Testis (tissue), 3 donors: ENCODE measurements around the gene CDC42SE2. TPM values are rescaled to one million over a fixed set of nuclear protein-coding genes. Genes with fewer than 3 reads are reported as not detected.

Source experiments
- DNase-seq: peaks from one replicate; pipeline ENCODE4 v3.0.0-alpha.2; 2019
- H3K27ac ChIP-seq, 2 donors: fragments of 200-600 bp; sonication (generic); one replicate each; pipeline ENCODE4 v1.5.1; 2019
- H3K27me3 ChIP-seq: fragments of 200-600 bp; sonication (generic); one replicate; pipeline ENCODE4 v1.5.1; 2019
- H3K36me3 ChIP-seq: fragments of 200-600 bp; sonication (generic); one replicate; pipeline ENCODE4 v1.5.1; 2017; ENCODE audit warnings: low read depth; ENCODE audit errors: missing control alignments
- H3K4me1 ChIP-seq: fragments of 200-600 bp; sonication (generic); one replicate; pipeline ENCODE4 v1.5.1; 2019
- H3K4me3 ChIP-seq, 2 donors: fragments of 200-600 bp; sonication (generic); one replicate each; pipeline ENCODE4 v1.5.1; 2017 to 2019
- H3K9me3 ChIP-seq: fragments of 200-600 bp; sonication (generic); one replicate; pipeline ENCODE4 v1.5.1; 2017
- POLR2A ChIP-seq: fragments of 450-650 bp; IDR thresholded peaks from one replicate; pipeline ENCODE4 v1.6.1; 2017; ENCODE audit warnings: antibody characterized with exemption, mild to moderate bottlenecking, moderate library complexity
- WGBS, 2 donors: methylation state at CpG; one replicate each; pipeline ENCODE4 v1.1.5; 2018; 5-methylcytosine and 5-hydroxymethylcytosine counted together
- intact Hi-C: fragments of 100-400 bp; cut with DNase I; formaldehyde crosslinking; loops from one replicate; pipeline ENCODE4 v1.15.1; 2023; ENCODE audit warnings: low total_unique reads
- polyA plus RNA-seq: library from polyadenylated mRNA; stranded (reverse); fragments of 350-450 nt; fragmentation: Illumina TruSeq; extraction: RNeasy Lipid Tissue Mini Kit (QIAGEN cat#74804); gene quantifications from one replicate; pipeline ENCODE4 v1.2.3, GENCODE V29; 2014; ENCODE audit warnings: low read depth, low replicate concordance; ENCODE audit not compliant: insufficient read depth
- total RNA-seq, 2 donors: library from RNA; depleted of rRNA; stranded (reverse); fragments of >200 nt; gene quantifications; one replicate each; pipeline ENCODE4 v1.2.3, GENCODE V29; 2016
- TF ChIP-seq, protein P1 (sequence below), 3 experiments: fragments of 450-650 bp in 2 of 3; fragments of 200-600 bp in 1 of 3; sonication (generic) in 1 of 3; IDR thresholded peaks; one replicate each; pipeline ENCODE4 v1.5.1; 2016 to 2019; ENCODE audit warnings: antibody characterized with exemption in 3 of 3, mild to moderate bottlenecking in 2 of 3, moderate library complexity in 1 of 3

Gene CDC42SE2
- total and polyA plus RNA-seq, 3 donors from 2014 or later, result 57.6 to 72.8 (median 67.1) TPM

DNA sequence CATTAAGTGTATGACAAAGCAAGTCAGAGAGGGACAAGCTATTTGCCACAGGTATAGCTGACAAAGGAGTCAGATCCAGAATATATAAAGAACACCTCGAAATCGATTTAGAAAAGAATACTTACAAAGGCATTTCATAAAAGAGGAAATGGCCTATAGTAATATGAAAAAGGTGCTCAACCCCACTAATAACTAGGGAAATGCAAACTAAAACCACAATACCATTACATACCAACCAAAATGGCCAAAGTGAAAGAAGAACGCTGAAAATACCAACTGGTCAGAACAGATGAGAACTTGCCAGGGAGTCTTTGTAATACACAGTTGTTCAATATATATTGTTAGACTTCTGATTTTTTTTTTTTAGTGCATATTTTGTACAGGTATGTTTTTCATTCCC lies 152.9 kb downstream of the CDC42SE2 start:
- no peaks in the 10 kb centered on the region for H3K9me3 ChIP-seq
- 54 to 90% methylated on average over 3 of the region's 3 CpGs for WGBS, 2 donors
- intact Hi-C loops, result no loop called here
- no peak for TF ChIP-seq POLR2A
- TF ChIP-seq, protein P1, sequence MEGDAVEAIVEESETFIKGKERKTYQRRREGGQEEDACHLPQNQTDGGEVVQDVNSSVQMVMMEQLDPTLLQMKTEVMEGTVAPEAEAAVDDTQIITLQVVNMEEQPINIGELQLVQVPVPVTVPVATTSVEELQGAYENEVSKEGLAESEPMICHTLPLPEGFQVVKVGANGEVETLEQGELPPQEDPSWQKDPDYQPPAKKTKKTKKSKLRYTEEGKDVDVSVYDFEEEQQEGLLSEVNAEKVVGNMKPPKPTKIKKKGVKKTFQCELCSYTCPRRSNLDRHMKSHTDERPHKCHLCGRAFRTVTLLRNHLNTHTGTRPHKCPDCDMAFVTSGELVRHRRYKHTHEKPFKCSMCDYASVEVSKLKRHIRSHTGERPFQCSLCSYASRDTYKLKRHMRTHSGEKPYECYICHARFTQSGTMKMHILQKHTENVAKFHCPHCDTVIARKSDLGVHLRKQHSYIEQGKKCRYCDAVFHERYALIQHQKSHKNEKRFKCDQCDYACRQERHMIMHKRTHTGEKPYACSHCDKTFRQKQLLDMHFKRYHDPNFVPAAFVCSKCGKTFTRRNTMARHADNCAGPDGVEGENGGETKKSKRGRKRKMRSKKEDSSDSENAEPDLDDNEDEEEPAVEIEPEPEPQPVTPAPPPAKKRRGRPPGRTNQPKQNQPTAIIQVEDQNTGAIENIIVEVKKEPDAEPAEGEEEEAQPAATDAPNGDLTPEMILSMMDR (IDR thresholded peaks at IDR 0.05), result no peak
- no peaks in the 10 kb centered on the region for H3K4me1 ChIP-seq
- H3K4me3 ChIP-seq, result no peak overlapping the region
- no peak overlapping the region for H3K27ac ChIP-seq
- H3K36me3 ChIP-seq, result no peaks in the 10 kb centered on the region
- no peak for DNase-seq
- H3K27me3 ChIP-seq, result no peaks in the 10 kb centered on the region

DNA sequence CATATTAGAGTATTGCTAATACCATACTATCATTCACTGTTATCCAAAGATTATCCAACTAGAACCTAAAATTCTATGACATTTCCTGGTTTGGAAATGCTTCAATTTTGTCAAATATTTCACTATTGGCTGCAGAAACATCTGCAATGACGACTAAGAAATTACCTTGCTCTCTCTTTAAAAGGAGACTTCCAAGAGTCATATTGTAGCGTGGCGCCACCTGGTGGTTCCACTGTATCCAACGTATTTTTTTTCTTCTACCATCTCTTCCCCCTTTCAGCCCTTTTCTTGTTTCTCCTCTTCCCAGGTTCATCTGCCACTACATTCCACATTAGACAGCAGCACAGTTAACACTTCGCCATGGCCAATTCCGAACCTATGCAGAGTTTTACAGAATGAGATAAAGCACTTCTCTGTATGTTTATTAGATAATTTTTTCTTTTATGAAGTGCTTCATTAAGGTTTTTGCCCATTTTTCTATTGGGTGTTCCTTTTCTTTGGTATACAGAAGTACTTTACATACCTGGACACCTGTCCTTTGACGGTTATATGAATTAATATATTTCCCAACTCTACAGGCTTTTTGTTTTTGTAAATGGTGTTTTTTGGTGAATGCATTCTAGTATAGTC lies 153.5 kb downstream of the CDC42SE2 start:
- WGBS, 2 donors, result 26 to 28% methylated on average over 7 of the region's 7 CpGs
- H3K27me3 ChIP-seq, result no peaks in the 10 kb centered on the region
- no peak overlapping the region for H3K4me3 ChIP-seq
- no peaks in the 10 kb centered on the region for H3K36me3 ChIP-seq
- H3K27ac ChIP-seq, result no peak overlapping the region
- TF ChIP-seq POLR2A, result no peak
- TF ChIP-seq, protein P1 (IDR thresholded peaks at IDR 0.05), result peak; percentile 65 to 87 (median 85)
- no peaks in the 10 kb centered on the region for H3K9me3 ChIP-seq
- intact Hi-C loops, result no loop called here
- DNase-seq, result peak; percentile 89
- no peaks in the 10 kb centered on the region for H3K4me1 ChIP-seq

DNA sequence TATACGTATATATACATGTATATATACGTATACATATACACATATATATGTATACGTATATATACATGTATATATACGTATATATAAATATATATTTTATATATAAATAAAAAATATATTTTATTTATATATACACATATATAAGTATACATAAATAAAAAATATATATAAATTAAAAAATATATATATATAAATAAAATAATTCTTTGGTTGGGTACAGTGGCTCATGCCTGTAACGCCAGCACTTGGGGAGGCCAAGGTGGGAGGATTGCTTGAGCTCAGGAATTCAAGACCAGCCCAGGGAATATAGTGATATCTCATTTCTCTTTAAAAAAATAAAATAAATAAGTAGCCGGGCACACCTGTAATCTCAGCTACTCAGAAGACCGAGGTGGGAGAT lies 155.0 kb downstream of the CDC42SE2 start:
- H3K4me3 ChIP-seq, result no peak overlapping the region
- H3K27me3 ChIP-seq, result no peaks in the 10 kb centered on the region
- no peaks in the 10 kb centered on the region for H3K9me3 ChIP-seq
- 87 to 94% methylated on average over 6 to 7 of the region's 7 CpGs for WGBS, 2 donors
- TF ChIP-seq, protein P1 (IDR thresholded peaks at IDR 0.05), result no peak
- TF ChIP-seq POLR2A, result no peak
- H3K36me3 ChIP-seq, result no peaks in the 10 kb centered on the region
- H3K27ac ChIP-seq, result no peak overlapping the region
- DNase-seq, result no peak
- intact Hi-C loops, result no loop called here
- no peaks in the 10 kb centered on the region for H3K4me1 ChIP-seq

DNA sequence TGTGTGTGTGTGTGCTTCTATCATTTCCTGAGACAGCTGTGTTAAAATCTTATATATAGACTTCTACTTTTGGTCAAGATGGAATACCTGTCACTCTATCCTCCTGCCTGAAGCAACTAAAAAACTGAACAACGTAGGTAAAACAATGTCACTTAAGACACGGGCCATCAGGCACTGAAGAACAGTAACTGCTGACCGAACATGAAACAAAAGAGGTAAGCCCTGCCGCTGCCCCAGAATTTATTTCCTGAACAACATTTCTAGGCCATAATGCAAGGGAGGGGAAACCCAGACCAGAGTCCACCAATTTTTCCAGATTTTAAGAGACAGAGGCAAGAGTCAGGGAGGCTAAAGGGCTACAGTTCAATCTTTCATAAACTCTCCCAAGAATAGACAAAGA lies 156.0 kb downstream of the CDC42SE2 start:
- no peak for TF ChIP-seq POLR2A
- TF ChIP-seq, protein P1 (IDR thresholded peaks at IDR 0.05), result no peak
- H3K27ac ChIP-seq, result no peak overlapping the region
- H3K9me3 ChIP-seq, result no peaks in the 10 kb centered on the region
- intact Hi-C loops, result no loop called here
- WGBS, 2 donors, result 89 to 90% methylated on average over 4 of the region's 4 CpGs
- H3K36me3 ChIP-seq, result no peaks in the 10 kb centered on the region
- H3K27me3 ChIP-seq, result no peaks in the 10 kb centered on the region
- H3K4me3 ChIP-seq, result no peak overlapping the region
- no peaks in the 10 kb centered on the region for H3K4me1 ChIP-seq
- no peak for DNase-seq

DNA sequence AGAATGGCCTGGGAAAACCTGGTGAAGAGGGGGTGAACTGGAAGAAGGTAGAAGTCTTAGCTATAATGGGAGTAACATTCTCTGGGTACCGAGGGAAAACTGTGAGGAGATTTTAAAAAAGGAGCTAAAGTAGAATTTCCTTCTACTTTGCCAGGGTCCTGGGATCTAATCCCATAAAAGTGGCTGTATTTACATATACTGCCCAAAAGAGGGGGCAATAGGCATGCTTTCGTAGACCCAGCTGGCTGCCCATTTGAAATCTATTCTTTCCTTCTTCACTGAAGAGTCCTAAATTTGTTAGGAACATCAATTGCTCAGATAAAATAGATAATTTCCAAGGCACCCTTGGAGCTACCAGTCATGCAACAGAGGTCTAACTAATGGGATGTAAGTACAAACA lies 159.2 kb downstream of the CDC42SE2 start:
- Histone ChIP-seq H3K4me1 (no peaks in the 10 kb centered on the region), H3K27me3 (no peaks in the 10 kb centered on the region), H3K27ac (no peak overlapping the region), H3K9me3 (no peaks in the 10 kb centered on the region), H3K36me3 (no peaks in the 10 kb centered on the region), H3K4me3 (no peak overlapping the region)
- no peak for TF ChIP-seq POLR2A
- TF ChIP-seq, protein P1 (IDR thresholded peaks at IDR 0.05), result peak in 1 of 3 experiments; percentile 44
- intact Hi-C loops, result no loop called here
- DNase-seq, result no peak
- WGBS, 2 donors, result 86 to 91% methylated on average over 2 of the region's 2 CpGs
